H1 (cell line): ENCODE measurements around the gene PDZD4. TPM values are rescaled to one million over a fixed set of nuclear protein-coding genes. Genes with fewer than 3 reads are reported as not detected.

Experiments used
- CTCF ChIA-PET: fragments of 300-600 bp; sonication (Branson Sonifier 250); formaldehyde crosslinking; loops from one replicate; lab custom pipeline; 2021; ENCODE audit not compliant: partially characterized antibody; lab: Charles Lee
- POLR2A ChIA-PET: fragments of 300-600 bp; sonication (Branson Sonifier 250); formaldehyde crosslinking; loops from one replicate; lab custom pipeline; 2021; ENCODE audit warnings: inconsistent platforms; ENCODE audit not compliant: partially characterized antibody; lab: Charles Lee
- DNase-seq, 2 experiments: peaks; one replicate each; pipeline versions ENCODE4 v3.0.0 to v3.0.0-alpha.2; 2010 to 2022; ENCODE audit warnings: low spot score in 2 of 2, low read depth in 1 of 2, mixed read lengths in 1 of 2
- FAIRE-seq: peaks from 2 replicates; lab custom pipeline; 2011; peaks lifted over from hg19 to GRCh38; lab: Jason Lieb, UNC
- H2AFZ ChIP-seq: 2 replicates; pipeline ENCODE4 v1.8.1; 2012; ENCODE audit warnings: low read length, inconsistent platforms
- H2AK5ac ChIP-seq: 2 replicates; pipeline ENCODE4 v1.6.1; 2013; ENCODE audit warnings: low read depth, low read length
- H2BK120ac ChIP-seq: replicated peaks from 2 replicates; pipeline ENCODE3; 2013; ENCODE audit warnings: low read depth, low read length, inconsistent platforms
- H2BK12ac ChIP-seq: 2 replicates; pipeline ENCODE4 v1.6.1; 2013; ENCODE audit warnings: low read depth, low read length
- H2BK15ac ChIP-seq: 2 replicates; pipeline ENCODE4 v1.6.1; 2013; ENCODE audit warnings: low read length
- H2BK20ac ChIP-seq: 2 replicates; pipeline ENCODE4 v1.6.1; 2013; ENCODE audit warnings: low read length
- H2BK5ac ChIP-seq: 2 replicates; pipeline ENCODE4 v1.6.1; 2013; ENCODE audit warnings: low read depth, low read length
- H3K14ac ChIP-seq: 2 replicates; pipeline ENCODE4 v1.6.1; 2013; ENCODE audit warnings: inconsistent platforms; ENCODE audit not compliant: insufficient read length
- H3K18ac ChIP-seq: 2 replicates; pipeline ENCODE4 v1.6.1; 2013; ENCODE audit warnings: low read length; ENCODE audit errors: extremely low read depth
- H3K23ac ChIP-seq: 2 replicates; pipeline ENCODE4 v1.6.1; 2013; ENCODE audit warnings: inconsistent platforms; ENCODE audit not compliant: insufficient read length
- H3K23me2 ChIP-seq: 2 replicates; pipeline ENCODE4 v1.6.1; 2013; ENCODE audit warnings: low read depth, low read length
- H3K27ac ChIP-seq: 2 replicates; pipeline ENCODE4 v1.6.1; 2011; ENCODE audit warnings: low read depth, low read length, inconsistent platforms
- H3K27me3 ChIP-seq, 4 experiments: replicated peaks in 1 of 4; 1 replicate in 1 of 4; 2 replicates in 3 of 4; pipeline versions ENCODE4 v1.6.1 to v1.8.1; 2011 to 2013; ENCODE audit warnings: low read length in 3 of 4, mild to moderate bottlenecking in 3 of 4, inconsistent platforms in 2 of 4, mixed read lengths in 2 of 4, moderate library complexity in 1 of 4; ENCODE audit not compliant: control insufficient read depth in 3 of 4, insufficient read depth in 3 of 4; ENCODE audit errors: extremely low read depth in 1 of 4
- H3K36me3 ChIP-seq, 4 experiments: 2 replicates each; pipeline versions ENCODE4 v1.6.1 to v1.8.1; 2011 to 2013; ENCODE audit warnings: mild to moderate bottlenecking in 4 of 4, low read length in 3 of 4, moderate library complexity in 2 of 4, control low read depth in 1 of 4, inconsistent platforms in 1 of 4; ENCODE audit not compliant: insufficient read depth in 4 of 4, control insufficient read depth in 2 of 4
- H3K4ac ChIP-seq: replicated peaks from 2 replicates; pipeline ENCODE3; 2013; ENCODE audit warnings: low read length, low read depth, mixed read lengths, inconsistent platforms; ENCODE audit not compliant: insufficient read length
- H3K4me1 ChIP-seq, 4 experiments: replicated peaks in 1 of 4; 1 replicate in 1 of 4; 2 replicates in 3 of 4; pipeline versions ENCODE4 v1.6.1 to v1.8.1; 2011 to 2013; ENCODE audit warnings: low read length in 3 of 4, inconsistent platforms in 2 of 4, mixed read lengths in 1 of 4; ENCODE audit not compliant: insufficient read depth in 4 of 4, control insufficient read depth in 3 of 4
- H3K4me2 ChIP-seq, 2 experiments: 2 replicates each; pipeline versions ENCODE4 v1.6.1 to v1.8.1; 2011 to 2013; ENCODE audit warnings: low read depth in 2 of 2, low read length in 2 of 2, control low read depth in 1 of 2, inconsistent platforms in 1 of 2, mild to moderate bottlenecking in 1 of 2; ENCODE audit not compliant: insufficient read depth in 1 of 2
- H3K4me3 ChIP-seq, 4 experiments: fragments of 200-600, 300-600 bp in 1 of 4; sonication (generic), shearing (Covaris generic), sonication (Bioruptor Twin) in 1 of 4; 2 replicates each; pipeline versions ENCODE4 v1.5.1 to v1.8.1; 2011 to 2016; ENCODE audit warnings: low read length in 4 of 4, low read depth in 3 of 4, control low read depth in 2 of 4, inconsistent platforms in 2 of 4, mild to moderate bottlenecking in 2 of 4, mixed read lengths in 1 of 4, moderate library complexity in 1 of 4; ENCODE audit not compliant: insufficient read depth in 2 of 4; ENCODE audit errors: extremely low read depth in 1 of 4
- H3K56ac ChIP-seq: replicated peaks from 2 replicates; pipeline ENCODE3; 2013; ENCODE audit warnings: low read depth, mild to moderate bottlenecking, mixed read lengths, low read length, inconsistent platforms; ENCODE audit not compliant: insufficient read length
- H3K79me1 ChIP-seq: 2 replicates; pipeline ENCODE4 v1.6.1; 2013; ENCODE audit warnings: low read depth, low read length, control low read depth
- H3K79me2 ChIP-seq, 2 experiments: 2 replicates each; pipeline versions ENCODE4 v1.6.1 to v1.8.1; 2012 to 2013; ENCODE audit warnings: low read length in 2 of 2, mild to moderate bottlenecking in 2 of 2, inconsistent platforms in 1 of 2; ENCODE audit not compliant: insufficient read depth in 2 of 2, control insufficient read depth in 1 of 2
- H3K9ac ChIP-seq, 4 experiments: replicated peaks in 1 of 4; 1 replicate in 1 of 4; 2 replicates in 3 of 4; pipeline versions ENCODE4 v1.6.1 to v1.8.1; 2011 to 2013; ENCODE audit warnings: low read depth in 3 of 4, low read length in 3 of 4, control low read depth in 2 of 4, mild to moderate bottlenecking in 2 of 4, moderate library complexity in 2 of 4, inconsistent platforms in 1 of 4; ENCODE audit errors: extremely low read depth in 1 of 4
- H3K9me3 ChIP-seq, 2 experiments: 2 replicates each; pipeline versions ENCODE4 v1.6.1 to v1.8.1; 2012 to 2013; ENCODE audit warnings: mild to moderate bottlenecking in 2 of 2, moderate library complexity in 2 of 2, control low read depth in 1 of 2, inconsistent platforms in 1 of 2, low read depth in 1 of 2, low read length in 1 of 2, mixed read lengths in 1 of 2; ENCODE audit not compliant: insufficient read depth in 2 of 2
- H4K20me1 ChIP-seq, 2 experiments: replicated peaks in 1 of 2; 2 replicates each; pipeline versions ENCODE3 to v1.8.1; 2011 to 2013; ENCODE audit warnings: inconsistent platforms in 2 of 2, low read length in 2 of 2, mild to moderate bottlenecking in 1 of 2; ENCODE audit not compliant: insufficient read depth in 2 of 2, control insufficient read depth in 1 of 2
- H4K5ac ChIP-seq: 2 replicates; pipeline ENCODE4 v1.6.1; 2013; ENCODE audit warnings: low read length, low read depth, mixed read lengths, inconsistent platforms; ENCODE audit not compliant: insufficient read length
- H4K8ac ChIP-seq: 2 replicates; pipeline ENCODE4 v1.8.0; 2013; ENCODE audit warnings: mild to moderate bottlenecking, moderate library complexity, low read length, inconsistent platforms; ENCODE audit not compliant: insufficient read depth; ENCODE audit errors: extremely low read depth
- H4K91ac ChIP-seq: replicated peaks from 2 replicates; pipeline ENCODE3; 2013; ENCODE audit warnings: low read length, mixed read lengths, inconsistent platforms; ENCODE audit not compliant: insufficient read length
- CBX5 ChIP-seq: fragments of 300-800, 300-1000 bp; sonication (generic); IDR thresholded peaks from 2 replicates; pipeline ENCODE4 v1.7.1; 2016; ENCODE audit warnings: antibody characterized with exemption, low read length, low read depth
- HDAC2 ChIP-seq, 2 experiments: fragments of 300-600 bp in 1 of 2; sonication (generic) in 1 of 2; IDR thresholded peaks; 2 replicates each; pipeline ENCODE4 v1.6.1; 2011 to 2012; ENCODE audit warnings: low read depth in 2 of 2, low read length in 2 of 2, mild to moderate bottlenecking in 2 of 2, moderate library complexity in 2 of 2, borderline replicate concordance in 1 of 2, inconsistent platforms in 1 of 2
- KDM5A ChIP-seq: fragments of 200-600 bp; IDR thresholded peaks from 2 replicates; pipeline ENCODE4 v1.7.1; 2012; ENCODE audit warnings: mild to moderate bottlenecking, low read length, inconsistent platforms, mixed read lengths
- SAP30 ChIP-seq: fragments of 300-600 bp; sonication (generic); IDR thresholded peaks from 2 replicates; pipeline ENCODE4 v1.7.1; 2012; ENCODE audit warnings: low read length, moderate library complexity, mild to moderate bottlenecking, inconsistent platforms; ENCODE audit not compliant: insufficient read depth, insufficient replicate concordance
- SIN3A ChIP-seq, 2 experiments: IDR thresholded peaks in 1 of 2; conservative IDR thresholded peaks in 1 of 2; 2 replicates each; pipeline ENCODE4 v1.6.1; 2011 to 2012; ENCODE audit warnings: low read length in 2 of 2, improper control_type of control experiment in 1 of 2, low read depth in 1 of 2, mild to moderate bottlenecking in 1 of 2
- SP1 ChIP-seq: IDR thresholded peaks from 2 replicates; pipeline ENCODE4 v1.6.1; 2011; ENCODE audit warnings: low read depth, low read length
- TAF1 ChIP-seq: IDR thresholded peaks from 2 replicates; pipeline ENCODE4 v1.6.1; 2011; ENCODE audit warnings: mild to moderate bottlenecking, low read depth, low read length
- TAF7 ChIP-seq: optimal IDR thresholded peaks from 2 replicates; pipeline ENCODE3; 2011; ENCODE audit warnings: low read depth, mild to moderate bottlenecking, inconsistent platforms, low read length, moderate library complexity, borderline replicate concordance
- TCF12 ChIP-seq: IDR thresholded peaks from 2 replicates; pipeline ENCODE4 v1.6.1; 2011; ENCODE audit warnings: low read depth, mild to moderate bottlenecking, low read length
- TEAD4 ChIP-seq: IDR thresholded peaks from 2 replicates; pipeline ENCODE4 v1.6.1; 2012; ENCODE audit warnings: low read depth, low read length, inconsistent platforms, mixed read lengths
- WGBS, 2 experiments: shearing (Covaris generic) in 1 of 2; methylation state at CpG; one replicate each; pipeline versions ENCODE4 v1.1.6 to v1.1.7; 2013 to 2015; ENCODE audit warnings: low lambda C conversion rate in 2 of 2, mixed read lengths in 2 of 2, inconsistent platforms in 1 of 2, low coverage in 1 of 2, missing lambda C conversion rate in 1 of 2; ENCODE audit not compliant: insufficient replicate concordance in 2 of 2, insufficient coverage in 1 of 2, insufficient read length in 1 of 2; ENCODE audit errors: extremely low coverage in 1 of 2, missing lambda C conversion rate in 1 of 2; 5-methylcytosine and 5-hydroxymethylcytosine counted together
- polyA plus RNA-seq, 7 experiments: library from polyadenylated mRNA; depleted of rRNA in 3 of 7; stranded (reverse) in 5 of 7; unstranded in 2 of 7; fragments of >200 nt in 5 of 7; fragments of 200-250 nt in 2 of 7; gene quantifications; 1 replicate in 5 of 7; 2 replicates in 1 of 7; 4 replicates in 1 of 7; pipeline versions ENCODE4 v1.2.1 to v1.2.3, GENCODE V29; 2011 to 2013; ENCODE audit warnings: missing spikeins in 2 of 7, mixed read lengths in 2 of 7
- total RNA-seq: library from RNA; stranded (reverse); fragmentation: NEBNext Ultra II Directional; extraction: Animal tissue kit (Norgen Biotek cat#: 25700); gene quantifications from 2 replicates; pipeline ENCODE4 v1.2.1, GENCODE V29; 2021
- TF ChIP-seq, protein P1 (sequence below): IDR thresholded peaks from 2 replicates; pipeline ENCODE4 v1.6.1; 2012; ENCODE audit warnings: inconsistent platforms

The PDZD4 gene
- total and polyA plus RNA-seq, 2 of the 8 experiments (the other 6 are each of a cell fraction or from before 2014, with no cell fraction given): 45.8 to 169 TPM

- Histone ChIP-seq H3K9ac (no peak overlapping the region), H2BK5ac (no peak overlapping the region), H4K5ac (no peak overlapping the region), H3K9me3 (no peaks in the 10 kb centered on the region), H3K4me3 (peak overlapping the region in 1 of 4 experiments; percentile 49; a peak in 2 of 8 replicates), H3K79me2 (no peaks in the 10 kb centered on the region), H4K8ac (no peak overlapping the region), H2AFZ (no peak overlapping the region), H3K27me3 (no peaks in the 10 kb centered on the region; a peak in 1 of 7 replicates), H2AK5ac (no peak overlapping the region), H3K79me1 (no peaks in the 10 kb centered on the region), H3K4me2 (peak overlapping the region; percentile 46 to 65), H3K14ac (no peak overlapping the region), H3K4me1 (peaks cover 4 to 43% (median 23%) of the 10 kb centered on the region in 4 experiments), H3K23ac (no peak overlapping the region), H2BK12ac (no peak overlapping the region), H2BK15ac (no peak overlapping the region), H3K27ac (no peak overlapping the region), H3K18ac (no peak overlapping the region), H4K91ac (no peak overlapping the region), H2BK120ac (no peak overlapping the region), H2BK20ac (no peak overlapping the region), H3K4ac (no peak overlapping the region), H3K23me2 (no peaks in the 10 kb centered on the region), H4K20me1 (peaks cover 2 to 12% of the 10 kb centered on the region in 2 experiments), H3K36me3 (no peaks in the 10 kb centered on the region), H3K56ac (no peak overlapping the region)
- ChIA-PET CTCF (interaction anchor here (1.0 to 1.6 kb wide), 5 partner anchors 12 to 94 kb away, joined by 3 to 4 read pairs (median 4); partner anchors contain the start of genes IDH3G and SSR4), POLR2A (interaction anchor here (1.4 kb wide), 1 partner anchor 13 kb away, joined by 4 read pairs; no protein-coding TSS in a partner anchor)
- WGBS, 2 experiments: 4% methylated on average over 6 of the region's 42 CpGs; no CpG with 5 or more reads in 1 of the 2 experiments
- FAIRE-seq (peak; percentile 28), DNase-seq (peak in 1 of 2 experiments; percentile 95)
- TF ChIP-seq KDM5A: no peak
- TF ChIP-seq SIN3A (conservative IDR thresholded peaks at IDR 0.05 in 1 of 2, IDR thresholded peaks at IDR 0.05 in 1 of 2; ENCODE audit: low read depth in 1 of 2, low read length in 2 of 2): peak; percentile 100
- no peak for TF ChIP-seq CBX5
- peak in 1 of 2 experiments; percentile 99; a peak in 2 of 4 replicates for TF ChIP-seq HDAC2 (IDR thresholded peaks at IDR 0.05; ENCODE audit: borderline replicate concordance in 1 of 2, low read depth in 2 of 2, low read length in 2 of 2)
- no peak for TF ChIP-seq TEAD4
- TF ChIP-seq SAP30: peak; percentile 99
- TF ChIP-seq, protein P1, sequence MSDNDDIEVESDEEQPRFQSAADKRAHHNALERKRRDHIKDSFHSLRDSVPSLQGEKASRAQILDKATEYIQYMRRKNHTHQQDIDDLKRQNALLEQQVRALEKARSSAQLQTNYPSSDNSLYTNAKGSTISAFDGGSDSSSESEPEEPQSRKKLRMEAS: peak; percentile 87
- peak; percentile 7; the same call in 1 of the 2 replicates for TF ChIP-seq SP1
- no peak for TF ChIP-seq TCF12
- peak; percentile 72 for TF ChIP-seq TAF7
- TF ChIP-seq TAF1: no peak
Observed at GRCh38 chrX:153875391-153876111, 45.2 kb upstream of the PDZD4 start.
